Activated CD4-positive, alpha-beta T cell treated with anti-CD3 and anti-CD28 coated beads for 24 hours (primary cell): ENCODE results near the gene BATF2.

ENCODE experiments used
- DNase-seq, 2 donors: peaks; one replicate each; pipeline ENCODE4 v3.0.0-alpha.2; 2020; ENCODE audit warnings: low read depth in 2 of 2

The BATF2 gene

GRCh38 chr11:64963072-64963631 is 33.6 kb downstream of the BATF2 start:
- no peak for DNase-seq

DNA sequence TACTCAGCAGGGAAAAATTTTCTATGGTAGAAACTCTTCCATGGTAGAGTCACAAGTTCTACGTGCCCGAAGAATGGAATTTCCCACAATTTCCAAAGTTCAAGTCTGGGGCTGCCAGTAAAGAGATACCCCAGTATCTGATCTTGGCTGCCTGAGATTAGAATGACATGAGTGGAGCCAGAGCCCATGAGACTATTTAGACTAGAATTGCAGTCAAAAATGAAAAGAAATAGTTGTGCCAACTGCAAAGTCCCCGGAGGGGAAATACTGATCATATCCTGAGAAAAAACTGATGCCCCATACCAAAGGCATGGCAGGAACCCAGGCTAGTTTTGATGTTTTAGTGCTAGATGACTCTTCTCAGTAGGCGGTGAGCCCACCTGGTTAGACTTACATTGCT is 36.1 kb downstream of the BATF2 start:
- DNase-seq, result no peak

- no peak for DNase-seq
Observed at GRCh38 chr11:64959498-64959897, 37.3 kb downstream of the BATF2 start.

- no peak for DNase-seq
Observed at GRCh38 chr11:64954201-64954600, 42.6 kb downstream of the BATF2 start.

- DNase-seq, result no peak
Observed at GRCh38 chr11:64951529-64951928, 45.2 kb downstream of the BATF2 start.

GRCh38 chr11:64947208-64947814 is 49.5 kb downstream of the BATF2 start:
- no peak for DNase-seq
